GM20000 (cell line): ENCODE data around the gene FCAMR.

Experiments used
- DNase-seq: peaks from one replicate; pipeline ENCODE4 v3.0.0; 2012; ENCODE audit warnings: low spot score
- TF ChIP-seq, protein P1 (sequence below): IDR thresholded peaks from 2 replicates; pipeline ENCODE4 v1.5.1; 2012; ENCODE audit warnings: mild to moderate bottlenecking, control low read depth; ENCODE audit errors: extremely low read depth, missing control alignments

FCAMR gene

DNA sequence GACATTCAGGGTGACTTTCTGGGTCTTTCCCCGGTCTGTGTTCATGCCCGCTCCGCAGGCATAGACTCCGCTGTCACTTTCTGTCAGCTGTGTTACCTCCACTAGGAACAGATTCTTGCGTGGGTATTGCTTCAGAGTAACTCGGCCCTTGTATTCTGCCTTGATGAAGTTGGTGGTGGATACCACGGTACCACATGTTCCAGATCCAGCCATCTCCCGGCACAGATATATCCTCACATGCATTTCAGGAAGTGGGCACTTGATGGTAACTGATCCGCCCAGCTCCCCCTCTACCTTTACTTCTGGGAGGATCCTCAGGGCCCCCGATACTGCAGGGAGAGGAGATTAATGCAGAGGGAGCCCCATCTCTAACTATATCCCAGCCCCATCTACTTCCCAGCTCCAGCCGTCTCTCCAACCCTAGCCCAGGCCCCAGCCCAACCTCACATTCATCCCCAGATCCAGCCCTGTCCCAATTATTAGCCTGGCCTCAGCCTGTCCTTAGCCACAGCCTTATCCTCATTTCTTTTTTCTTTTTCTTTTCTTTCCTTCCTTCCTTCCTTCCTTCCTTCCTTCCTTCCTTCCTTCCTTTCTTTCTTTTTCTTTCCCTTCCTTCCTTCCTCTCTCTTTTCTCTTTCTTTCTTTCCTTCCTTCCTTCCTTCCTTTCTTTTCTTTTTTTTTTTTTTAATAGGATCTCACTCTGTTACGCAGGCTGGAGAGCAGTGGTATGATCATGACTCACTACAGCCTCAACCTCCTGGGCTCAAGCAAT lies 56.3 kb downstream of the FCAMR start:
- TF ChIP-seq, protein P1, sequence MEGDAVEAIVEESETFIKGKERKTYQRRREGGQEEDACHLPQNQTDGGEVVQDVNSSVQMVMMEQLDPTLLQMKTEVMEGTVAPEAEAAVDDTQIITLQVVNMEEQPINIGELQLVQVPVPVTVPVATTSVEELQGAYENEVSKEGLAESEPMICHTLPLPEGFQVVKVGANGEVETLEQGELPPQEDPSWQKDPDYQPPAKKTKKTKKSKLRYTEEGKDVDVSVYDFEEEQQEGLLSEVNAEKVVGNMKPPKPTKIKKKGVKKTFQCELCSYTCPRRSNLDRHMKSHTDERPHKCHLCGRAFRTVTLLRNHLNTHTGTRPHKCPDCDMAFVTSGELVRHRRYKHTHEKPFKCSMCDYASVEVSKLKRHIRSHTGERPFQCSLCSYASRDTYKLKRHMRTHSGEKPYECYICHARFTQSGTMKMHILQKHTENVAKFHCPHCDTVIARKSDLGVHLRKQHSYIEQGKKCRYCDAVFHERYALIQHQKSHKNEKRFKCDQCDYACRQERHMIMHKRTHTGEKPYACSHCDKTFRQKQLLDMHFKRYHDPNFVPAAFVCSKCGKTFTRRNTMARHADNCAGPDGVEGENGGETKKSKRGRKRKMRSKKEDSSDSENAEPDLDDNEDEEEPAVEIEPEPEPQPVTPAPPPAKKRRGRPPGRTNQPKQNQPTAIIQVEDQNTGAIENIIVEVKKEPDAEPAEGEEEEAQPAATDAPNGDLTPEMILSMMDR, result no peak
- no peak for DNase-seq

DNA sequence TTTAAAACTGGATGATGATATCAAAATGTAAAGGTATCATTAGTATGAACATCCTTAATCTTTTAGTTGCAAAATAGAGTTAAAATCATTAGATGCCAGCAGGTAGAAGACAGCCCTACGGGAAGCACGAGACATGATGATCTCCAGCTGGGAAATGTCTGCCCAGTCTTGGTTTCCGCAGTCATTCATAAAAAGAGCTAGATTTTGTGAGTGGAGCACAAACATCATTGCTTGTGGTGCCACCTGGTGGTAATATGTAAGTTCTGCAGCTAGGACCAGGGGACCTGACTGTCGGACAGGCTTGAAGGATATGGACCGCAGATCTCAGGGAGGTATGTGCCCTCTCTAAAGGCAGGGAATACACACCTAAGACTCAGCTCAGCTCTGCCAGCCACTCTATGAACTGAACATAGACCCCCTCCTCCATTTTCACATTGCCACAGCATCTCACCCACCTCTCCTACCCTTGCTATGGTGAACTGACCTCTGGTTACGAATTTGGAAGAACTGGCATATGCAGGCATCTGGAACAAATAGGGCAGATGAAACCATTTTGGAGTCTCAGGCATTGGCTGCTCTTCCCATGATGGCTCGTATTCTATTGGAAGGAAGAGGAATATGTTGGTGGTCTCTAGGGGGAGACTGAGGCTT lies 57.7 kb downstream of the FCAMR start:
- peak; percentile 83 for DNase-seq
- TF ChIP-seq, protein P1, result peak; percentile 54

DNA sequence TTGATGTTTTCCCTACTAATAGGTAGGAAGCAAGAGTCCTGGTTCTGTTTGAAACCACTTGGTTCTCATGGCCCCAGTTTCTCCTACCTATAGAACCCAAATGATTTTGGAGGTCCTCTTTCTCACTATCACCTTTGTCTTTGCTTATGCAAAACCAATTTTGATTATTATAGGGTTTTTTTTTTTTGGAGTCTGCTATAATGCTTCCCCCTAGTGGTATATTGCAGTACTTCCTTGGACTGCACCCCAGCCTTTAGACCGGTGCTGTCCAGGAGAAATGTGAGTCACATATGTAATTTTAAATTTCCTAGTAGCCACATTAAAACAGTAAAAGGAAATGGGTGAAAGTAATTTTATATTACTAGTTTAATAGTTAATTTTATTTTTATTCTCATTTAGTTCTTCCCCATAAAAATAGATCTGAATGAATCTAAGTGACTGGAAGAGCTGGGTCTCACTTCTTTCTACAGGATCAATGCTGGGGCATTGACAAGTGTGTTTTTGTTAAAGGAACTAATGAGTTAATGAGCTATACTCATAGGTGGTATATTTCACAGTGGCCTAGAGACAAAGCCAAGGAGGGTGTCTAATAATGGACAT lies 59.1 kb downstream of the FCAMR start:
- TF ChIP-seq, protein P1, result peak; percentile 49
- peak; percentile 73 for DNase-seq

DNA sequence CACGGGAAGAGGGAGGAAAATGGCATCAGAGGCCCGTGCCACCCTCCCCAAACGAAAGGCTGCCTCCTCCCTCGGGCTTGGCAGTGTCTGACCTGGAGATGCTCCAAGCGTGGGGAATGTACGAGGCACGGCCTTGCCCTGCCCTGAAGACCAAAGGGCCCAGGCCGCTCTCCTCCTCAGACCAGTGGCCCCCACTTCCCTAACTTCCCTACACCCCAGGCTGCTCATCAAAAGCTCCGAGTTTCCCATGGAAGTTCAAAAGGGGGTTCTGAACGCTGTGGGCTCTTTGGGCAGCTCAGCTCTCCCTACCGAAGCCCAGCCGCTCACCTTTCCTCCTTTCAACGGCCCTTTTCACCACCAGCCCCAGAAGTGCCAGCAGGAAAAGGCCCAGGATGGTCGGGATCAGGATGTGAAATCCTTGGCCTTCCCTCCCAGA lies 60.4 kb downstream of the FCAMR start:
- DNase-seq, result no peak
- TF ChIP-seq, protein P1, result no peak

- DNase-seq, result peak; percentile 42
- TF ChIP-seq, protein P1, result peak; percentile 9
Measured at GRCh38 chr1:206909161-206909882, 60.9 kb downstream of the FCAMR start.

DNA sequence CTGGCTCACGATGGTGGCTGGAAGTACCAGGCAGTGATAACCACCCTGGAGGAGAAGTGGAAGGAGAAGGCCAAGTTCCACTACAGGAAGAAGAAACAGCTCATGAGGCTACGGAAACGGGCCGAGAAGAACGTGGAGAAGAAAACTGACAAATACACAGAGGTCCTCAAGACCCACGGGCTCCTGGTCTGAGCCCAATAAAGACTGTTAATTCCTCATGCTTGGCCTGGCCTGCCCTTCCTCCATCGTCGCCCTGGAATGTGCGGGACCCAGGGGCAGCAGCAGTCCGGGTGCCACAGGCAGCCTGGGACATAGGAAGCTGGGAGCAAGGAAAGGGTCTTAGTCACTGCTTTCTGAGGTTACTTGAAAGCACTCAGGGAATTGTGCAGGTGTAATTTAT lies 62.2 kb downstream of the FCAMR start:
- TF ChIP-seq, protein P1, result no peak
- DNase-seq, result no peak
